ENCODE data around the gene USP5.

Gene USP5

GRCh38 chr12:6826734-6827436, 25.1 kb upstream of the USP5 start:
- DNase-seq (ENCODE audit: low read depth) = no peak
- TF ChIP-seq CTCF (conservative IDR thresholded peaks at IDR 0.05; ENCODE audit: low read depth, low read length) = no peak

GRCh38 chr12:6827437-6827911, 24.5 kb upstream of the USP5 start:
- H3K4me3 ChIP-seq (ENCODE audit: low read length) = peak overlapping the region; percentile 15
- DNase-seq (ENCODE audit: low read depth) = no peak
- no peak for TF ChIP-seq CTCF (conservative IDR thresholded peaks at IDR 0.05; ENCODE audit: low read depth, low read length)

More at GRCh38 chr12:6826734-6827436, 25.1 kb upstream of the USP5 start:
- H3K4me3 ChIP-seq (ENCODE audit: low read length) = no peak overlapping the region

DNA sequence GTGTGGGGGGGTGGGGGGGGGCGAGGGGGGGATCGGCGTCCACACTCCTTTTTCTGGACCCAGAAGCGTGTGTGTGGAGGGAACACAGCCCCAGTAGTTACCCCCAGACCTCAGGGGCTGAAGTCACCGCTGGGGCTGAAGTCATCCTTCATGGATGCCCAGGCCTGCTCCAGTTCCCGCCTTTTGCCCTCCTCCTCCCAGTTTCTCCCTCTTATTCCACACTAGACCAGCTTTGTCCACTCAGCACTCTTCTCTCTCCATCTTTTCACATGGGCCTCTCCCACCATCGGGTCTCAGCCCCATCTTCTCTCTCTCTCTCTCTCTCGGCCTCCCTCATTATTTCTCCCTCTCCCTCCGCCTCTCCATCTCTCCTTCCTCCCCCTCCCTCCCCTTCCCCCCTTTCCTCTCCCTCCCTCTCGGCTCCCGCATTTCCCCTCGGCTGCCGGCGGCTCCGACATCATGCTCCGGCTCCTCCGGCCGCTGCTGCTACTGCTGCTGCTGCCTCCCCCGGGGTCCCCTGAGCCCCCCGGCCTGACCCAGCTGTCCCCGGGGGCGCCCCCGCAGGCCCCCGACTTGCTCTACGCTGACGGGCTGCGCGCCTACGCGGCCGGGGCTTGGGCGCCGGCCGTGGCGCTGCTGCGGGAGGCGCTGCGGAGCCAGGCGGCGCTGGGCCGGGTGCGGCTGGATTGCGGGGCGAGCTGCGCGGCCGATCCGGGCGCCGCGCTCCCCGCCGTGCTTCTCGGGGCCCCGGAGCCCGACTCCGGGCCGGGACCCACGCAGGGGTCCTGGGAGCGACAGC, 23.8 kb upstream of the USP5 start, which contains the start of gene P3H3:
Gene P3H3 (plus strand): TSS at position 426 of the 799 bp plus-strand sequence. CDS start 34 bp downstream, at position 460.
- no peak for TF ChIP-seq CTCF (conservative IDR thresholded peaks at IDR 0.05; ENCODE audit: low read depth, low read length)
- H3K4me3 ChIP-seq (ENCODE audit: low read length) = peak within 1 kb of the TSS; percentile 88
- DNase-seq (ENCODE audit: low read depth) = no peak

DNA sequence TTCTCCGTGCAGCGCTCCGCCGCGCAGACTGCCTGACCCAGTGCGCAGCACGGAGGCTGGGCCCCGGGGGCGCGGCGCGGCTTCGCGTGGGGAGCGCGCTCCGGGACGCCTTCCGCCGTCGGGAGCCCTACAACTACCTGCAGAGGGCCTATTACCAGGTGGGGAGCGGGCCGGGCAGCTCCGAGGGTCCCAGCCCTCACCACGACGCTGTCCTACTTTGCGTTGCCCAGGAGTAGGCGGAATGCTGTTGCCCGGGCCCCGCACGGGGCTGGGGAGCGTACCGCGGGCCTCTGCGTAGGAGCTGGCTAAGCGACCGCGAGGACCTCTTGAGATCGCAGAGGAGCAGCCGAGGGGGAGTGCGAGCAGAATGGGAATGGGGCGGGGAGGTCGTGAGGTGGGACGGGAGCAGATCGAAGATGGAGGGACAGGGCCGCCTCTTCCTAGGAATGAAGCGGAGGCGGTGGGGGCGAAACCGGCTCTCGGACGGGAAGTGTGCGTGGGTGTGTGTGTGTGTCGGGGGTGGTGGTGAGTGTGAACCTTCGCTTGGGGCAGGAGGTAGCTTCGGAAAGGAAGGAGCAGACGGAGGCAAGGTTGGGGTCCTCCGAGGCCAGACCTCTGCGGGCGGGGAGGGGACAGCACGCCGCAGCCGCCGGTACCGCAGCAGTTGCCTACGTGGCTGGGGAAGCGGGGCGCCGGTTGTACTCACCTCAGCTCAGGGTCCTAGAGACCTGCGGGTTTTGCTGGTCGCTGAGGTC, 23.0 kb upstream of the USP5 start:
- no peak for TF ChIP-seq CTCF (conservative IDR thresholded peaks at IDR 0.05; ENCODE audit: low read depth, low read length)
- peak overlapping the region; percentile 88 for H3K4me3 ChIP-seq (ENCODE audit: low read length)
- no peak for DNase-seq (ENCODE audit: low read depth)

GRCh38 chr12:6829536-6830220, 22.3 kb upstream of the USP5 start:
- TF ChIP-seq CTCF (conservative IDR thresholded peaks at IDR 0.05; ENCODE audit: low read depth, low read length) = peak; percentile 37
- peak overlapping the region; percentile 88 for H3K4me3 ChIP-seq (ENCODE audit: low read length)
- no peak for DNase-seq (ENCODE audit: low read depth)

- H3K4me3 ChIP-seq (ENCODE audit: low read length) = no peak overlapping the region
- TF ChIP-seq CTCF (conservative IDR thresholded peaks at IDR 0.05; ENCODE audit: low read depth, low read length) = no peak
- no peak for DNase-seq (ENCODE audit: low read depth)
Measured at GRCh38 chr12:6830286-6830890, 21.6 kb upstream of the USP5 start.

Data from retinal pigment epithelial cell (primary cell).